Right ventricle myocardium superior (tissue), 1 donor: ENCODE results near the gene LYPD1. TPM values are rescaled to one million over a fixed set of nuclear protein-coding genes. Genes with fewer than 3 reads are reported as not detected.
A peak's percentile ranks its signal among the peaks of the same experiment; 100 is the strongest.
"Not testable (repeated sequence)": the region's sequence is repeated elsewhere in the genome, so short reads cannot be mapped to it uniquely, and the experiment has no call there.

Experiments used
- ATAC-seq: fragments of 200-7000 bp; cut with Tn5 transposase; one replicate; pipeline ENCODE4 v1.9.1; 2020; ENCODE audit warnings: mild to moderate bottlenecking; ENCODE audit not compliant: poor library complexity
- DNase-seq: peaks from one replicate; pipeline ENCODE4 v3.0.0-alpha.2; 2020
- intact Hi-C: fragments of 100-400 bp; cut with DNase I; formaldehyde crosslinking; loops from one replicate; pipeline ENCODE4 v1.11.2; 2022
- long read RNA-seq: library from polyadenylated mRNA; unstranded; transcript quantifications from one replicate; pipeline ENCODE4 v2.0.0, GENCODE V29; 2021
- total RNA-seq: library from RNA; stranded (reverse); fragmentation: NEBNext Ultra II Directional; extraction: Animal tissue kit (Norgen Biotek cat#: 25700); gene quantifications from one replicate; pipeline ENCODE4 v1.2.1, GENCODE V29; 2021
- donor health status: DM: no; HTN: yes; CAD: no; lungs with severe emphysema.

Gene LYPD1, protein sequence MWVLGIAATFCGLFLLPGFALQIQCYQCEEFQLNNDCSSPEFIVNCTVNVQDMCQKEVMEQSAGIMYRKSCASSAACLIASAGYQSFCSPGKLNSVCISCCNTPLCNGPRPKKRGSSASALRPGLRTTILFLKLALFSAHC
- total RNA-seq, result not detected
- long read RNA-seq, result 0 reads

DNA sequence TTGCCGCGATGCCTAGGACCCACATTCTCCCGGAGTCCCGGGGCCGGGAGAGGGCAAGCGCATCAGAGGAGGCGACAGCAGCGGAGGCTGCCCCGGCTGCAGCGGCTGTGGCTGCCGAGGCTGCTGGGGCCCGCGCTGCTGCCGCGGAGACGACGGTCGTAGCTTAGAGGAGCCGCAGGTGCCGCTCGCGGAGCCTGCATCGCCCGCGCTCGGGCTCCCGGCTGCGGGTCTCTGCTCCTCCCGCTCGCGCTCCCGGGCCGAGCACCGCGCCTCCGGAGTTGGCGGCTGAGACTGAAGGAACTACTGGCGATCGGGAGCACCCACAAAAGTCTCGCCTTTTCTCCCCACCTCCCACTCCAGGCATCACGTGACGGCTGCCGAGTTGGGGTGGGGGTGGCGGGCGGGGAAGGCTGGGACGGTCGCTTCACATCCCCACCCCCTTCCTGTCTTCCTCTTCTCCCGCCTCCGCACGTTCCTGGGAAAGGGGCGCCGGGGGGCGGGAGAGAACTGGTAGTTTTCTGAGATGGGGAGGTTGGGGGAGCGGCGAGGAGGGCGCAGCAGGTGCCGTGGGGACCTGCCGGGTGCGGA, at the start of gene LYPD1:
Gene LYPD1 (minus strand): TSS at position 298 of the 588 bp plus-strand sequence. CDS start 273 bp downstream, at position 25.
- ATAC-seq (peak; percentile 63), DNase-seq (no peak)
- intact Hi-C loops, result no loop called here

GRCh38 chr2:132719480-132719879, 49.5 kb upstream of the LYPD1 start:
- DNase-seq, result no peak
- ATAC-seq, result no peak
- intact Hi-C loops, result no loop called here

GRCh38 chr2:132716954-132717353, 46.9 kb upstream of the LYPD1 start:
- intact Hi-C loops, result no loop called here
- DNase-seq, result no peak
- no peak for ATAC-seq

GRCh38 chr2:132715386-132716351, 45.7 kb upstream of the LYPD1 start:
- DNase-seq (no peak), ATAC-seq (peak; percentile 10)
- intact Hi-C loops, result no loop called here

DNA sequence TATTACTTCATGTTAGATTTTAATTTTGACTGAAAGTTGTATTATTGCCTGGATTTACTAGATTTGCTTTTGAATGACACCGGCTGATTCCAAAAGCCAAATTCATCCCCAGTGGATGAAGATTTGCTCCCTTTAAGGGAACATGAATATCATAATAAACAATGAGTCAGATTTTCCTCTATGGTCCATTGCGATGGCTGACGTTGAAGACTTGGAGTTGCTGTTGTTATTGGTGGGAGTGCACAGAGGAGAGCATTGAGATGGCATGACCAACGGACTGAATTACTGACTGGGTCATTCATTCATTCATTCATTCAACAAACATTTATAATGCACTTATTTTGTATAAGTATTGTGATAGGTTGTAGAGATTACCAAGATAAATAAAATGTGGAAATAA, 33.4 kb upstream of the LYPD1 start:
- DNase-seq (no peak), ATAC-seq (no peak)
- intact Hi-C loops, result no loop called here

GRCh38 chr2:132701810-132702209, 31.8 kb upstream of the LYPD1 start:
- DNase-seq (no peak), ATAC-seq (no peak)
- intact Hi-C loops, result no loop called here

DNA sequence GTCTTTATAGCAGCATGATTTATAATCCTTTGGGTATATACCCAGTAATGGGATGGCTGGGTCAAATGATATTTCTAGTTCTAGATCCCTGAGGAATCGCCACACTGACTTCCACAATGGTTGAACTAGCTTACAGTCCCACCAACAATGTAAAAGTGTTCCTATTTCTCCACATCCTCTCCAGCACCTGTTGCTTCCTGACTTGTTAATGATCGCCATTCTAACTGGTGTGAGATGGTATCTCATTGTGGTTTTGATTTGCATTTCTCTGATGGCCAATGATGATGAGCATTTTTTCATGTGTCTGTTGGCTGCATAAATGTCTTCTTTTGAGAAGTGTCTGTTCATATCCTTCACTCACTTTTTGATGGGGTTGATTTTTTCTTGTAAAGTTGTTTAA, 29.8 kb upstream of the LYPD1 start:
- DNase-seq, intact Hi-C loops, ATAC-seq: not testable (repeated sequence)

GRCh38 chr2:132698347-132698746, 28.3 kb upstream of the LYPD1 start:
- DNase-seq, intact Hi-C loops, ATAC-seq: not testable (repeated sequence)

GRCh38 chr2:132697556-132698205, 27.7 kb upstream of the LYPD1 start:
- DNase-seq (no peak), ATAC-seq (no peak)
- intact Hi-C loops, result no loop called here

DNA sequence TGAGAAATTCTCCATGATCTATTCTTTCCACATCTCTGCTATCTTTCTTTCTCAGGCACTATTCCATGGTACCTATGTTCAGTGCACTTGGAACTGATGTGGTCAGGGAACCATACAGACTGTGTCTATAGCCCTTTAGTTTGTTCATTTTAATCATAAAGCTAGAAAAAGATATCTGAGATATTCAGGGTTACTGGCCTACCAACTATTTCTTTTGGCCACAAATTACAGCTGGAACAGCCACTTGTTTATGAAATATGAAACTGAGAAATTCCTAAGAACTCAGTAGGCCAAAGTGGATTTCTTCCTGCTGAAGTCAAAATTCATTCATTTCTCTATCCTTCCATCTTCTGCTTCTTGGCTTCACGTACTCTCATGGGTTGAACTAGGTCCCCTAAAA, 22.8 kb upstream of the LYPD1 start:
- no peak for ATAC-seq
- intact Hi-C loops, result no loop called here
- no peak for DNase-seq

- intact Hi-C loops, result no loop called here
- DNase-seq (no peak), ATAC-seq (no peak)
These were observed 21.6 kb upstream of the LYPD1 start for GRCh38 chr2:132691556-132691955.

- ATAC-seq (no peak), DNase-seq (no peak)
- intact Hi-C loops, result no loop called here
These were observed 20.8 kb upstream of the LYPD1 start for GRCh38 chr2:132690664-132691303.

DNA sequence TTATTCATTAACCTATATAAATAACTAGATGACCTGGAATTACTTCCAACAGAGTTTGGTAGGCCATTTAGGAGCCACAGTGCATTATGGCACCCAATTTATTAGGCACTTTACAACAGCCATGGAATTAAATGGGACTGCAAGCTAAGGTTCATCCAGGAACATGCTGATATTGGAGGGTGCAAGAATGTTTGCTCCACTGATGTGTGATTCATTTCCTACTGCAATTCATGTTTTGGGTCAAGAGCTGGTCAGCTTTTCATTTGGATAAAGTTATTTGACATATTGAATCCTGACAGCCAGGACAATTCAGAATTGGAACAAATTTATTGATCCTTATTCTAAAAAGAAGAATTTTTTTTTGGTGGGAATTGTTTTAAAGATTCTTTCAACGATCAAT, 11.8 kb upstream of the LYPD1 start:
- intact Hi-C loops, result no loop called here
- DNase-seq, result no peak
- ATAC-seq, result no peak

DNA sequence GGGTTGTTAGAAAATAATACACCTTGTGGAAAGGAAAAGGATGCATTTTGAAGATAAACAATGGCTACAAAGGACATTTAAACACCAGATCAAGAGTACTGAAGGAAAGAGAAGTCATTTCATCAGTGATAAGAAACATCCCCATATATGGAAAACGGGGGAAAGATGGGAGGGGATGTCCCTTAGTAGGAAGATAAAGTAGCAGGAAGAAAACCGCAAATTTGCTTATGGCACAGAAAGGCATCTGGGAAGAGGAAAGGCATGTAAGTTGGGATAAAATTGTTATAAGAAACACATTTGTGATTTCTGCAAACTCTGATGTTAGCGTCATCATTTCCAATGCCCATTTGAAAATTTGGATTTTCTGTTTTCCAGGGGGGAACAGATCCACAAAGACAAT, 10.5 kb upstream of the LYPD1 start:
- ATAC-seq, result no peak
- intact Hi-C loops, result no loop called here
- DNase-seq, result no peak

- ATAC-seq, result no peak
- intact Hi-C loops, result no loop called here
- no peak for DNase-seq
These were observed 8.5 kb upstream of the LYPD1 start for GRCh38 chr2:132678483-132678882.

- DNase-seq, result no peak
- no peak for ATAC-seq
- intact Hi-C loops, result no loop called here
These were observed 7.7 kb upstream of the LYPD1 start for GRCh38 chr2:132677661-132678060.

- intact Hi-C loops, result no loop called here
- ATAC-seq (no peak), DNase-seq (no peak)
These were observed 7.0 kb upstream of the LYPD1 start for GRCh38 chr2:132676999-132677398.

DNA sequence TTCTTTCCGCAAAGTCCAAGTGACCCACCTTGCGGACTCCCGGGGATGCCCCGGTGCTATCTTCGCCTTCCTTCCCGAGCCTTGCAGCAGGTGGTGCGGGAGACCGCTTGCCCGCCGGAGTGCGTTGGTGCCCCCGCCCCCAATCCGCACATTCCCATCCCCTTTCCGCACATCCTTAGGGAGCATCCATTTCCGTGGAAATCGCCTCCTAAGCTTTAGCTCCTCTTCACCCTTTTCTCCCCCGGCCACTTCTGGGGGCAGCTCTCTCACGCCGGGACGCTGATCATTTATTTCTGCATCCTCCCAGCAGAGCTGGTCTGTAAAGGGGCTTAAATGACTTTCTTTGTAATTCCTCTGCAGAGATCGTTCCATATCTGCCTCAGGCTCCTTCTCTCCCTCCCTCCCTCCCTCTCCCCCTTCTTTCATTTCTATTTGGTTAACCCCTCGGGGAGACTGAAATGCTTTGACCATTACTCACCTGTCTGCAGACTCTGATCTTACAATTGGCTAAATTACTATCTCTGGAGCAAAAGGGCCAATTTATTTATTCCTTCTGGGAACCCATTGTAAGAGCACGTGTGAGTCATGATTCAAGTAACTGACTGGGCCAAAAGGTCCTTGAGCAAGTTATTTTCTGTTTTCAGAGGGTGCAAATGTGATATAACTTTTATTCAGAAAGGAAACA, 1.3 kb upstream of the LYPD1 start:
- intact Hi-C loops, result no loop called here
- DNase-seq, result no peak
- no peak for ATAC-seq
